GM20000 (cell line): ENCODE data around the gene SGSM2.
A peak's percentile ranks its signal among the peaks of the same experiment; 100 is the strongest.

Experiments used
- DNase-seq: peaks from one replicate; pipeline ENCODE4 v3.0.0; 2012; ENCODE audit warnings: low spot score
- TF ChIP-seq, protein P1 (sequence below): IDR thresholded peaks from 2 replicates; pipeline ENCODE4 v1.5.1; 2012; ENCODE audit warnings: mild to moderate bottlenecking, control low read depth; ENCODE audit errors: extremely low read depth, missing control alignments

The SGSM2 gene

DNA sequence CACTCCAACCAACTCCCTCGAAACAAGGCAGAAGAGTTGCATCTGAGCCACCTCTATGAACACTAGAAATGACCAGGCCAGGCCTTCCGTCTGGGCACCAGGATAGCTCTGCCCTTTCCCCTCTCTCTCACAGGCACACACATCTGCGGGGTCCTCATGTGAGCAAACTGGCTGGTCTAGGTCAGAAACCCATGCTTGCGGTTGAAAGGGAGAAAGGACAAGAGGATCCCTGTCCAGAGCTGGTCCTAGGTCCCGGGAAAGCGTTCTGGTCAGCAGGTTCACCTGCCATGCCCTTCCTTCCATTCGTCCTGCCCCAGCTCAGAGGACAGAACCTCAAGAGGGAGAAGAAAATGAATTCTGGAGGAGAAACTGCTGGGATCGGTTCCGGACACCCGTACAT lies 60.9 kb downstream of the SGSM2 start:
- DNase-seq = no peak
- TF ChIP-seq, protein P1, sequence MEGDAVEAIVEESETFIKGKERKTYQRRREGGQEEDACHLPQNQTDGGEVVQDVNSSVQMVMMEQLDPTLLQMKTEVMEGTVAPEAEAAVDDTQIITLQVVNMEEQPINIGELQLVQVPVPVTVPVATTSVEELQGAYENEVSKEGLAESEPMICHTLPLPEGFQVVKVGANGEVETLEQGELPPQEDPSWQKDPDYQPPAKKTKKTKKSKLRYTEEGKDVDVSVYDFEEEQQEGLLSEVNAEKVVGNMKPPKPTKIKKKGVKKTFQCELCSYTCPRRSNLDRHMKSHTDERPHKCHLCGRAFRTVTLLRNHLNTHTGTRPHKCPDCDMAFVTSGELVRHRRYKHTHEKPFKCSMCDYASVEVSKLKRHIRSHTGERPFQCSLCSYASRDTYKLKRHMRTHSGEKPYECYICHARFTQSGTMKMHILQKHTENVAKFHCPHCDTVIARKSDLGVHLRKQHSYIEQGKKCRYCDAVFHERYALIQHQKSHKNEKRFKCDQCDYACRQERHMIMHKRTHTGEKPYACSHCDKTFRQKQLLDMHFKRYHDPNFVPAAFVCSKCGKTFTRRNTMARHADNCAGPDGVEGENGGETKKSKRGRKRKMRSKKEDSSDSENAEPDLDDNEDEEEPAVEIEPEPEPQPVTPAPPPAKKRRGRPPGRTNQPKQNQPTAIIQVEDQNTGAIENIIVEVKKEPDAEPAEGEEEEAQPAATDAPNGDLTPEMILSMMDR = no peak

DNA sequence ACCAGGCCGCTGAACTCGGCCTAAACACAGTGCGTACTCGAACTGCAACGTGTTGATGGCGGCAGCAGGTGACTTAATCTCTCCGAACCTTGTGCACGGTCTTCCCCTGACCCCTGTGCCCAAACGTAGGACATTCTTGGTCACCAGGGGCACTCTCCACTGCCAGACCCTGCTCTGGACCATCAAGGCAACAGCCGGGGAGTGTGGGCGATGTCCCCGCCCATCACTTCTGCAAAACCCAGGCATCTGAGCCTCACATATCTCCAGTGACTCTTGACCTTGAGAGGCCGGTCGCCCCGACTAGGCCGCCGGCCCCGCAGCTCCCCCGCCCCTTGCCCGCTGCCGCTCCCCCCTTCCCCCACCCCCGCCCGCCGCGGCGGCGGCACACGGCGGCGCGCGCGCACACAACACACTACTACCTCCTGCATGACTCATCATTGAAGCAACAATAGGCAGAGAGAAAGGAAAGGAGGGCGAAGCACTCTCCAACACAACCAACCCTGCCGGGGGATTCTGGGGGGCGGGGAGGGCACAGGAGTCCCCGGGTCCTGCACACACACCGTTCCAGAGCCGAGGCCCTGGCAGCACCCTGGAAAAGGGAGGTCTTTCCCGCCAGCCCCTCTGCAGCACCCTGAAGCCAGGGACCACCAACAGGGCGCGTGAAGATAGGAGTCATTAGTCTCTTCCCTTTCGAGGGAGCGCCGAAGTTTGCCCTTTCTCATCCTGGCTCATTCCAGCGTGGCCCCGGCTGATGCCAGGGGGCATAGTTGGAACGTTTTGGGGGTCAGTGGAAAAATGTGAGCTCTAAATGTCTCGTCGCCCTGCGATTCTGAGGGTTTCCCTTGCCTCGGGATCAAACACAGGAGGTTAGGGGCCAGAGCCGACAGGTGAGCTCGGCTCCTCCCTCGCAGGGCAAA lies 61.6 kb downstream of the SGSM2 start:
- DNase-seq = peak; percentile 58

DNA sequence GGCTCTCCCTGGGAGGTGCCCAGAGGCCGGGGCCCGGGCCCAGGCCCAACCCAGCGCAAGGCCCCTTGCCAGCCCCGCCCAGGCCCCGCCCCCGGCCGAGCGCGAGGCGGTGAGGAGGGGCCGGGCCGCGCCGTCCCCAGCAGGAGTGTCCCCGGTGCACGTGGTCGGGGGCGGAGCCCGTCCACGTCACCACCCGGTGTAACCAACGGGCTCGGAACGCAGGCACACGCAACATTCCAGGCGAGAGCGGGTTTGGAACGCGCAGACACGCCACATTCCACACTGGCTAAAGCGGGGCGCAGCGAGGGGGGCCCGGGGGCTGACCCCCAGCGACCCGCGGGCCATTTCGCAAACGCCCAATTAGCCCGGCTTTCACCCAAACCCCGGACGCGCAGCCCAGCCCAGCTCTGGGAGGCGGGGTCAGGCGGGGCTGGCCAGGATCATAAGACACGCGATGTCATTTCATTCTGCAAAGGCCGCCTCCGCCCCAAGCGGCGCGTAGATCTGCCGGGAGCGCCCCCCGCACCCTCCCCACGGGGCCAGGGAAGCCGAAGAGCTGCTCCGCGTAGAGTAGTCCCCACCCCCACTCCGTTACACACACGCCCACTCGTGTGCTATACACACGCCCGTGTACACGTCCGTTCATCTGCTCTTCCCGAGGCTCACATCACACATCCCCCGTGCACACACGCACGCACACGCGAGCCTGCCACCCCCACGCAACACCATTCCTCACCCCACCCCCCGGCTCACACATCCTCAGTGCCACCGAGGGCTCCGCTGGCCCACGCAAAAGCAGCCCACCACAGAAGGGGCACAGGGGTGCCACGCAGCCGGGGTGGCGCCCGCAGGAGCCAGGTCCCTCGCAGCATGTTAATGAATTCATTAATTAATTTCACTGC lies 62.5 kb downstream of the SGSM2 start:
- TF ChIP-seq, protein P1 = no peak
- DNase-seq = peak; percentile 98

More for the DNA sequence above, 61.6 kb downstream of the SGSM2 start:
- TF ChIP-seq, protein P1 = no peak

DNA sequence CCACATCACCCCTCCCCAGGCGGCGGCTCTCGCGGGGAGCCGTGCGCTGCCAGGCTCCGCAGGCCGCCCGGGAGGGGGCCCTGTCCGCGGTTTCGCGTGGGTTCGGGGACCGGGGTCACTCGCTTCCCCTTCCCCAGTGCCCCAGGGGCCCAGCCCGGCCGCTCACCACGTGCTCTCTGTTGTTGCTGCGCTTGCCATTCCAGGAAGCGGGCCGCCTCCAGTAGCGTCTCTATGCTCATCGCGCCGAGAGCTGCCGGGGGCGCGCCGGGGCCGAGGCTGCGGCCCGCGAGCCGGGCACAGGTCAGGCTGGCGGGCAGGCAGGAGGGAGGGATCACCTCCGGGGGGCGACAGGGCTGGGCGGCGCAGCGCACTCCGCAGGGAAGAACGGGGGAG lies 63.2 kb downstream of the SGSM2 start:
- TF ChIP-seq, protein P1 = no peak
- peak; percentile 63 for DNase-seq

DNA sequence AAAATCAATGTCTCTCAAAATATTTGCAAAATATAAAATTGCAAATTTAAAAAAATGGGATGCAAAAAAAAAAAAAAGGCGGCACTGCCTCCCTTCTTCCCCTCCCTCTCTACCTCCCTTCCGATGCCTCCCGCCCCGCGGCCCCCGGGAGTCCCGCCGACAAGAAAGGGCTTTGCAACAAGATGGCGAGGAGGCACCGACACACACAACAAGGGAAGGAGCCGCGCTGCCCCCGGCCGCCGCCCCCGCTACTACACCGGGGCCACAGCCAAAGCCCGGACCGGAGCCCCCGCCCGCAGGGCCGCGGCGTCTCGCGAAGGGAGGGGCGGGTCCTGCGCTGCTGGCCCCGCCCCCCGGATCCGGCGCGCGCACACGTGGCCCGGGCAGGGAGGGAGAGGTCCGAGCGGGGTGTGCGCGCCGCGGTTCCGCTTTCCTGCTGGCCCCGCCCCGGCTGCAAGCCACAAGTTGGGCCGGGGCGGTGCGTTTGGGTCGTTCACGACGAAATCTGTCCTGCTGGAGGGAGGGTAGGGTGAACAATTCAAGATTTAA lies 63.6 kb downstream of the SGSM2 start, which contains the start of gene MNT:
Gene MNT, minus strand, starts transcription at position 184 of the 549 bp plus-strand sequence. CDS start 348 bp downstream, outside the sequence.
- peak; percentile 97 for DNase-seq
- TF ChIP-seq, protein P1 = no peak

DNA sequence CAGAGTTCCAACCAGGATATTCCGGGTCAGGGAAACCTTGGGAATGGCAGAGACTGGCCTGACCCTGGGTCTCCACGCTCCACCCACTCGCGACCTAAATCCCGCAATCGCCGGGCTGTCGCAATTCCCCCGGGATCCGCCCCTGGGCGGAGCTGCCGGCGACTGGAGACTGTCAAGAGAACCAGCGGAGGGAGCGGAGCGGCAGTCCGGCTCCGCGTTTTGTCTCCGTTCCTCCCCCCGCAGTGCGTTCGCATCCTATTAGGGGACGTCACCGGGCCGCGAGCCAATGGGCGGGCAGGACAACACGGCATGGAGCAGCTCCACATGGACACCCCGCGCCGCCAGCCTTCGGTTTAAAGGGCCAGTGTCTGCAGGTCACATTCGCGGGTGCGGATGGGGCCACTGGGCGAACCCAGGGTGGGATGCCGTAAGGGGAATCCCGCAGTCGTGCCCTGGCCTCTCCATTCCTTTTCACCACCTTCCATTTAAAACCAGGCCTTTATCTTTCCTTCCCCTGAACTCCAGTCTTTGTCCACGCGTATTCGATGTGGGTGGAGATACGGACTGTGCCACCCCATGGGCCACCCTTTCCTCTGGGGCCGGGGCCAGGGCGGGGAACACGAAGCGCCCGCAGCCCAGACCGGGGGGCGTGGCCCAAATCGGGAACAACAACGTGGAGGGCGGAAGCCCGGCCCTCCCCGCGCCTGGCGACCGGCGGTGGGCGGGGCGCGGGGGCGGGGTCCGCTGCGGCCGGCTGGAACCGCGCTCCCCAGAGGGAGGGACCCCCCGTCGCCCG lies 64.3 kb downstream of the SGSM2 start:
- TF ChIP-seq, protein P1 = no peak
- peak; percentile 96 for DNase-seq
